CD4-positive, alpha-beta T cell treated with Interleukin-15 for 4 hours (primary cell): ENCODE data around the gene ARID4B.
A peak's percentile ranks its signal among the peaks of the same experiment; 100 is the strongest.
"Not testable (repeated sequence)": the region's sequence is repeated elsewhere in the genome, so short reads cannot be mapped to it uniquely, and the experiment has no call there.

ENCODE experiments used
- DNase-seq: peaks from one replicate; pipeline ENCODE4 v3.0.0-alpha.2; 2020; ENCODE audit warnings: low spot score

ARID4B gene, protein sequence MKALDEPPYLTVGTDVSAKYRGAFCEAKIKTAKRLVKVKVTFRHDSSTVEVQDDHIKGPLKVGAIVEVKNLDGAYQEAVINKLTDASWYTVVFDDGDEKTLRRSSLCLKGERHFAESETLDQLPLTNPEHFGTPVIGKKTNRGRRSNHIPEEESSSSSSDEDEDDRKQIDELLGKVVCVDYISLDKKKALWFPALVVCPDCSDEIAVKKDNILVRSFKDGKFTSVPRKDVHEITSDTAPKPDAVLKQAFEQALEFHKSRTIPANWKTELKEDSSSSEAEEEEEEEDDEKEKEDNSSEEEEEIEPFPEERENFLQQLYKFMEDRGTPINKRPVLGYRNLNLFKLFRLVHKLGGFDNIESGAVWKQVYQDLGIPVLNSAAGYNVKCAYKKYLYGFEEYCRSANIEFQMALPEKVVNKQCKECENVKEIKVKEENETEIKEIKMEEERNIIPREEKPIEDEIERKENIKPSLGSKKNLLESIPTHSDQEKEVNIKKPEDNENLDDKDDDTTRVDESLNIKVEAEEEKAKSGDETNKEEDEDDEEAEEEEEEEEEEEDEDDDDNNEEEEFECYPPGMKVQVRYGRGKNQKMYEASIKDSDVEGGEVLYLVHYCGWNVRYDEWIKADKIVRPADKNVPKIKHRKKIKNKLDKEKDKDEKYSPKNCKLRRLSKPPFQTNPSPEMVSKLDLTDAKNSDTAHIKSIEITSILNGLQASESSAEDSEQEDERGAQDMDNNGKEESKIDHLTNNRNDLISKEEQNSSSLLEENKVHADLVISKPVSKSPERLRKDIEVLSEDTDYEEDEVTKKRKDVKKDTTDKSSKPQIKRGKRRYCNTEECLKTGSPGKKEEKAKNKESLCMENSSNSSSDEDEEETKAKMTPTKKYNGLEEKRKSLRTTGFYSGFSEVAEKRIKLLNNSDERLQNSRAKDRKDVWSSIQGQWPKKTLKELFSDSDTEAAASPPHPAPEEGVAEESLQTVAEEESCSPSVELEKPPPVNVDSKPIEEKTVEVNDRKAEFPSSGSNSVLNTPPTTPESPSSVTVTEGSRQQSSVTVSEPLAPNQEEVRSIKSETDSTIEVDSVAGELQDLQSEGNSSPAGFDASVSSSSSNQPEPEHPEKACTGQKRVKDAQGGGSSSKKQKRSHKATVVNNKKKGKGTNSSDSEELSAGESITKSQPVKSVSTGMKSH (N-terminal part only)

DNA sequence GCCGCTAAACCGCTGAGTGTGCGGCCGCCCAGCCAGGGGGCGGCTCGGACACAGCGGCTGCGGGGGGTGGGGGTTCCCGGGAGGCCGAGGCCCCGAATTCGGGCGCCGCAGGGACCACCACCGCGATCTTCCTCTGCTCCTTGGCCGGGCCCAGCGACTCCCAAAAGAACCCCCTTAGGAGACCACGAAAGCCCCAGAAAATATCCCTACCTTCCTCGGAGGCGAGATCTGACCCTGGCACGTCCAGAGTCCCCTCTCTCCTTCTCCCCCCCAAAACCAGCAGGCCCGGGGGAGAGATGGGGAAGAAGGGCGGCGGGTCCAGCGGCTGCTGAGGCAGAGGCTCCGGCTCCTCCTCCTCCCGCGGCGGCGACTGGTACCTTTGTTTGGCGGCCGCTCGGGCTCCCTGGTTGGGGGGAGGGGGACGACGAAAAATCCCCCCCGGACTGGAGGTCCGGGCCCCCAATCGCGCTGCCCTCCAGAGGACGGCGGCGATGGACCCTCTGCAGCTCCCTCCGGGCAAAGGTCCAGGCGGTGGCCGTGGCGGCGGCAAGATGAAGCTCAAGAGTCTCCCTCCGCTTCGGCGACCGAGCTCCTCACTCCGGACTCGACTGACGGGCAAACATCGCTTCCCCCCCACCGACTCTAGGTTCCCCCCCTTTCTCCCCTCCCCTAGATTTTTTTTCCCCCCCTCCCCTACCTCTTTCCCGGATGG is at the start of gene ARID4B:
Gene ARID4B (minus strand): TSS at position 621 of the 712 bp plus-strand sequence. CDS start 1,260 bp downstream, outside the sequence.
- no peak for DNase-seq

DNA sequence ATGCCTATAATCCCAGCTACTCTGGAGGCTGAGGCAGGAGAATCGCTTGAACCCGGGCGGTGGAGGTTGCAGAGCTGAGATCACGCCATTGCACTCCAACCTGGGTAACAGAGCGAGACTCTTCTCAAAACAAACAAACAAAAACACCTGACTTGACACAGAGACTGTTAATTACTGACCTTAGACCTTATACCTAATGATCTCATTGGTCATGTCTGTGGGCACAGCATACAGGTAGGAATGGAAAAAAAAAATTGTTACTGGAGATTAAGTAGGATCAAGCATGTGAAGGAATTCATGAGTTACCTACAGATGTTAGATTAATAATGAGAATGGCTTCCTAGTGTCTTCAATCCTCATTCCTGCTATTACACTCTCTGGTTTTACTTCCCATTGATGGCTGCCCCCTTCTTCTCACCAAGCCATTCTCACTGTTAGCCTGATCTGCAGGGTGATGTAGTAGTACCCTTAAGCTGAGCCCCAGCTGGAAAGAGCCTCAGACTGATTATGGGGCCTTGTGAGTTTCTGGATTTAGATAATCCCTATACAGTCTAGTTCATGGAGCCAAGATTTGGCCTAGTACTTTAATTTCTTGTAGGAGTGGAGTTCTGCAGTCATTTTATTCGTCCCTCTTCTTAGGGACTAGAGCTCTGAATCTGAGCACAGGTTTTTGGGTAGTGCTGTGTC is 48.1 kb upstream of the ARID4B start:
- no peak for DNase-seq

DNA sequence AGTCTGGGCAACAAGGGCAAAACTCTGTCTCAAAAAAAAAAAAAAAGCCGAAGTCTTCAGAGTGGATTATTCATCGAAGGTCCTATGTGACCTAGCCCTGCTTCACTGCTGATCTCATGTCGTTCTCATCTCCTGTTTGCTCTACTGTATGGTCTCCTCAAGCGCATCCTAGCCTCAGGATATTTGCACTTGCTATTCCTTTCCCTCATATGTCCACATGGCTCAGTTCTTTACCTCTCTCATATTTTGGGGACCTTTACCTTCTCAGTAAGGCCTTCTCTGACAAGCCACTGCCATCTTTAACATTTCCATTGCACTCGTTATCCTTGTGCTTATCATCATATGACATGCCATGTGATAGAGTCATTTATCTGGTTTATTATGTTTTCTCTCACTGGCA is 41.8 kb upstream of the ARID4B start:
- DNase-seq = no peak

DNA sequence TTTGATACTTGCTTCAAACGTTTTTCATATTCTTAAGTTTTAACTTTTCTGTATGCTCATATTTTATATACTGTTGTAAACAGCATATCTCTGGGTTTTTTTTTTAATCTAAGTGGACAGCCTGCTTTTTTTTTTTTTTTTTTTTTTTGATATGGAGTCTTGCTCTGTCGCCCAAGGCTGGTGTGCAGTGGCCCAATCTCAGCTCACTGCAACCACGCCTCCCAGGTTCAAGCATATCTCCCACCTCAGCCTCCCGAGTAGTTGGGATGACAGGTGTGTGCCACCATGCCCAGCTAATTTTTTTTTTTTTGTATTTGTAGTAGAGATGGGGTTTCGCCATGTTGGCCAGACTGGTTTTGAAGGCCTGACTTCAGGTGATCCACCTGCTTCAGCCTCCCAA is 40.4 kb upstream of the ARID4B start:
- no peak for DNase-seq

DNA sequence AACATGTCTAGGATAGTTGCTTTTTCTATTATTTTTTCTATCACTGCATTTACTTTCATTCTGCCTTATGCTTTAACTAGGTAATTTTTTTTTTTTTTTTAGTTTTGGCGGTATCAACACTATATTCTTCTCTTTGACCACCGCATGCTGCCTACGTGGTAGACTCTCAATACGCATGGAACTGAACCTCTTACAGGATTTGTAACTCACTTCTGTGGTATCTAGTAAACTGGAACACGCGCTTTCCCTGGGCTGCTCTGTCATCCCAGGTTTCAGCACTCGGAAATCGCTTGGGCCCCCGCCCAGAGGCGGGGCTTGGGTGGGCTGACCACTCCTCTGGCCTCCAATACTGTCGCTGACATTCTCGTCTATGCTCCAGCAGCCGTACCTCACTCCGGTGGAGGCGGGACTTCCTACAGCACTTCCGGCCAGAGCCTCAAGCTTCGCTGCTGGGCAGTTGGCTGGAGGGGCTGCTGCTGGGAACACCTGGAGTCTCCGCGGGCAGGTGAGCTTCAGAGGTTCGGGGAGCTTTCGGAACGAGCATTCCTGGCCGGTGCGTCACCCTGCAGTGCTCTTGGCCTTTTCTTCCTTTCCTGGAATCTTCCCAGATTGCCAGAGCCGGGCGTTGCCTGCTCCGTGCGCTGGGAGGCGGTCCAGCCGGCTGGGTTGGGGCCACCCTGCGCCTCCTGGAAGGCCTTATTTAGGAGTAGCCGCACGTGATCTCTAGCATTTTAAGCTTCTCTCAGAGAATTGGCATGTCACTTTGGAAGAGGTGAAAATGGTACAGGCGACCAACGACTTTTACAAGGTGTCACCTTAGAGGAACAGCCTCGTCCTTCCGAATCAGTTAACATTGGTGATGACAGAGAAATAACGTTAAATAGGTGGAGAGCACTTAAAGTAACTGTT is 39.3 kb upstream of the ARID4B start, which contains the start of gene TBCE:
Gene TBCE (plus strand): TSS at position 428 of the 909 bp plus-strand sequence. CDS start 12,623 bp downstream, outside the sequence.
- DNase-seq = peak; percentile 80

DNA sequence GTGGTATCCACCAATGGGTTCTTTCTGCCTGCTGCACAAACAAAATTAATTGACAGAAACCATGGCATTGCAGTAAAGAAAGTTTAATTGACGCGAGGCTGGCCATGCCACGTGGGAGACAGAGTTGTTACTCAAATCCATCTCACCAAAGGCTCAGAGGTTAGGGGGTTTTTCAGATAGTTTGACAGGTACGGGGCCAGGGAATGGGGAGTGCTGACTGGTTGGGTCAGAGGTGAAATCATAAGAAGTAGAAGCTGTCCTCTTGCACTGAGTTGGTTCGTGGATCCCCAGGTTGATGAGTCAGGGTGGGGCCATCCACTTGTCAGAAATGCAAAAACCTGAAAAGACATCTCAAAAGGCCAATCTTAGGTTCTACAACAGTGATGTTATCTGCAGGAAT is 38.3 kb upstream of the ARID4B start:
- DNase-seq = peak; percentile 4

DNA sequence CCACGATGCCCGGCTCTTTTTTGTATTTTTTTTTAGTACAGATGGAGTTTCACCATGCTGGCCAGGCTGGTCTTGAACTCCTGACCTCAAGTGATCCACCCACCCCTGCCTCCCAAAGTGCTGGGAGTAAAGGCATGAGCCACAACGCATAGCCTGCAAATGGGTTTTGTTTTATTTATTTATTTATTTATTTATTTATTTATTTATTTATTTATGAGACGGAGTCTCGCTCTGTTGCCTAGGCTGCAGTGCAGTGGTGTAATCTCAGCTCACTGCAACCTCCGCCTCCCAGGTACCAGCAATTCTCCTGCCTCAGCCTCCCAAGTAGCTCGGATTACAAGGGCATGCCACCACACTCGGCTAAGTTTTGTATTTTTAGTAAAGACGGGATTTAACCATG is 36.2 kb upstream of the ARID4B start:
- DNase-seq = not testable (repeated sequence)

DNA sequence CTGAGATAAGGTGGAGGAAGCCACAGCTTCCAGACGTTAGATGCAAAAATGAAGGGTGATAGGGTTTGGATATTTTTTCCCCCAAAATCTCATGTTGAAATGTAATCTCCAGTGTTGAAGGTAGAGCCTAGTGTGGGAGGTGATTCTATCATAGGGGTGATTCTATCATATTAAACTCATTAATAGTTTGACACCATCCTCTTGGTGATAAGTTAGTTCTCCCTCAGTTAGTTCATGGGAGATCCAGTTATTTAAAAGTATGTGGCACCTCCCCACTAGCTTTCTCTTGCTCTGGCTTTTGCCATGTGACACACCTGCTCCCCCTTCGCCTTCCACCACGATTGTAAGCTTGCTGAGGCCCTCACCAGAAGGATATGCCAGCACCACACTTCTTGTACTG is 30.9 kb upstream of the ARID4B start:
- DNase-seq = no peak

DNA sequence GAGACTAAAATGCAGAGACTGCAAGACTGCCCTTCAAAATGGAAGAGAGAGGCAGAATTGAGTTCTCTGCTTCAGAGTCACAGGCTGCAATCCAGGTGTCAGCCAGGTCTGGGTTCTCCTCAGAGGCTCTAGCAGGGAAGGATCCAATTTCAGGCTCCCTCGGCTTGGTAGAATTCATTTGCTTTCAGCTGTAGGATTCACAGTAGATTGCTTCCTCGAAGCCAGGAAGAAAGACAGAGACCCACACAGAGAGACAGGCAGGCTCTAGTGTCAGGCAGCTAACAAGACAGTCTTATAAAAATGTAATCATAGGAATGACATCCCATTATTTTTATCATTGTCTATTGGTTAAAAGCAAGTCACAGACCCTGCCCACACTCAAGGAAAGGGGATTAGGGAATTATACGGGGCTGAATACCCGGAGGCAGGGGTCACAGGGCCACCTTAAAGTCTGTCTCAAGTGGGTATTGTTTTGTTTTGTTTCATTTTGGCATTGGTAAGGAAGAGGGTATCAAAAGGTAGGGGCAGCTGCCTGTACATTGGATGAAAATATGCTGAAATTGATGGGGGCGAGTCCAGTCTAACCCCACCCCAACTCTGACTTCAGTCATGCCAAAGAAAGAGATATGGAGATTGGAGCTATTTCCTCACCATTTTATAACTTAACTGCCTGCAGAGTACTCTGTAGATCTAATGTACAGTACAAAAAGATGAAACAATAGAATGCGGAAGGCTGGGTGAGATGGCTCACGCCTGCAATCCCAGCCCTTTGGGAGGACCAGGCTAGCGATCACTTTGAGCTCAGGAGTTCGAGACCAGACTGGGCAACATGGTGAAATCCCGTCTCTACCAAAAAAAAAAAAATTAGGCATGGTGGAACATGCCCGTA is 29.8 kb upstream of the ARID4B start:
- no peak for DNase-seq

DNA sequence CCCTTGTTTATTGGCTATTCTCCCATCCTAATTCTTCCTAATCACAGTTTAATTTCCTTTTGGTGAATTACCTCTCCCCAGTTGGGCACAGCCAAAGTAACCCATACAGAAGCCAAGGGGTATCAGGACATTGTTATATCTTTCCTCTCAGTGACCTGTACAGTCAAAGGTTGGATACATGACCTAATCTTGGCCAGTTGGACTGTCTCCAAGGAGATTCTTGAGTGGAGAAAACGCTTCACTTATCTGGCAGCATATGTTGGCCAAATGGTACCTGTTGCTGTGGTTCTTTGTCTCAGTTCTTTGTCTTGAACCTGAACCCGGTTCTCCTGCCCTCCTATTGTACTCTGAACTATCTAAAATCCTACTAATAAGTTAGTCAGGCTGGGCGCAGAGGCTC is 23.9 kb upstream of the ARID4B start:
- DNase-seq = no peak

DNA sequence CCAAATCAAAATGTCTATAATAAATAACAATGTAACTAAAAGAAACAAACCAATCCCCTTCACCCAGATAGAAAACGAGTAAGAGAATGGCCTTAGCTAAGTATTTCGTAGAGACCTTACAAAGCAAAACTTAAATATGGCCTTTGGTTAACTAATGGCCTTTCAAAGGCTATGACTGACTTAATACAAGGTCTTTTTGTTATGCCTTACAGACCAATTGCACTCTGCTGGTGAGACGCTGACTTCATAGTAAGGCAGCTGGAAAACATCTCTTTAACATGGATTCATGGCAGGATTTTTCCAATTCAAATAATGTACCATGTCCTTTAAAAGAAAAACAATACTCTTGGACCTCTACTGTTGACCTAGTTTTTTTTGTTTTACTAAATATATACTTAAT is 23.5 kb upstream of the ARID4B start:
- DNase-seq = no peak

DNA sequence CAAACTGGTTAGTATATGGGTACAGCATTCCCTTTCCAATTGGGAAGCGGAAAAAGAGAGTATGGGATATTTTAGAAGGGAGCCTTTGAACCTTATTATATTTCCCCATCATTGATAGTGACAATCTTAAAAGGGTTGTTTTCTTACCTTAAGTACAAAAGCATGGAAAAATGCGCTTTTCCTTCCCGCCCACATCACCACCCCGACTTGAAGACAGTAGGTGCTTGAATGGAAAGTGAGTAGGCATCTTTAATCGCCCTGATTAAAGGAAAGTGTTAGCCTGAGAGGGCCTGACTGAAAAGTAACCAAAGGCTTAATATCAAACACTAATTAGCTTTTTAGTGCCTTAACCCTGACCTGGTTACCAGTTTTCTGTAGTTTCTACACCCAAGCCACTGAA is 15.7 kb upstream of the ARID4B start:
- DNase-seq = no peak

DNA sequence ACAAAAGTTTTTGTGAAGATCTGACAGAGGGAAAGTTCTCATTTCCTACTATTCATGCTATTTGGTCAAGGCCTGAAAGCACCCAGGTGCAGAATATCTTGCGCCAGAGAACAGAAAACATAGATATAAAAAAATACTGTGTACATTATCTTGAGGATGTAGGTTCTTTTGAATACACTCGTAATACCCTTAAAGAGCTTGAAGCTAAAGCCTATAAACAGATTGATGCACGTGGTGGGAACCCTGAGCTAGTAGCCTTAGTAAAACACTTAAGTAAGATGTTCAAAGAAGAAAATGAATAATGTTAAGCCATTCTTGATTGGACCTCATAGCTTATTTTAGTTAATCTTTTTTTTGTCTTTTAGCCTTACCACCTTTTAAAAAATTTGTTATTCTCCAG is 14.5 kb upstream of the ARID4B start:
- DNase-seq = no peak

DNA sequence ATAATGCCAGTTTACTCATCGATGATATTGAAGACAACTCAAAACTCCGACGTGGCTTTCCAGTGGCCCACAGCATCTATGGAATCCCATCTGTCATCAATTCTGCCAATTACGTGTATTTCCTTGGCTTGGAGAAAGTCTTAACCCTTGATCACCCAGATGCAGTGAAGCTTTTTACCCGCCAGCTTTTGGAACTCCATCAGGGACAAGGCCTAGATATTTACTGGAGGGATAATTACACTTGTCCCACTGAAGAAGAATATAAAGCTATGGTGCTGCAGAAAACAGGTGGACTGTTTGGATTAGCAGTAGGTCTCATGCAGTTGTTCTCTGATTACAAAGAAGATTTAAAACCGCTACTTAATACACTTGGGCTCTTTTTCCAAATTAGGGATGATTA is 14.1 kb upstream of the ARID4B start:
- no peak for DNase-seq

DNA sequence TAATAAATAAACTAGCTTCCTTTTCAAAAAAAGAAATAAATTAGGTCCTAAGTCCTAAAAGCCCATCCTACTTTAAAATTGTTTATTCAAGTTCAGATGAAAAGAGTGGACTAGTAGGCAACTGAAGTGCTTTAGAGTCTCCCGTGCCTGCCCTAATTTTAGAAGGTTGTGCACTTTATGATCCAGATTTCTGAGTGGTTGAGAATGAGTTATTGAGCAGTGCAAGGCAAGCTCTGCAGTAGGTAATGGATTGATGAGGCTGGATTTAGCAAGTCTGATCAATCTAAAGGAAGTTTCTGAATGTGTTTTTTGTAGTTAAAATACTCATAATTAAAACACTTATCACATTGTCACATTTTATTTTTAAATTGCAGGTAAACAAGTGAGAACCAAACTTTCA is 13.4 kb upstream of the ARID4B start:
- DNase-seq = no peak

DNA sequence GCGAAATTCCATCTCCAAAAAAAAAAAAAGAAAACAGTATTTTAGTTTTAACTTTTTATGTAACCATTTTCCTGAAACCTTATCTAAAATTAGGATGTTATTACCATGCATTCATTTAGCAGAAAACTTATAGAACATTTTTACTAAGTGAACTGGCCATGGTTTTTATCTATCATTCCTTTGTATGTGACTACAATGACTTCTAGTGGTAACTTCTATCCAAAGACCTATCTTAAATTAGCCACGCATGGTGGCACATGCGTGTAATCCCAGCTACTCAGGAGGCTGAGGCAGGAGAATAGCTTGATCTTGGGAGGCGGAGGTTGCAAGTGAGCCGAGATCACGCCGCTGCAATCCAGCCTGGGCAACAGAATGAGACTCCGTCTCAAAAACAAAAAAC is 11.8 kb upstream of the ARID4B start:
- no peak for DNase-seq

DNA sequence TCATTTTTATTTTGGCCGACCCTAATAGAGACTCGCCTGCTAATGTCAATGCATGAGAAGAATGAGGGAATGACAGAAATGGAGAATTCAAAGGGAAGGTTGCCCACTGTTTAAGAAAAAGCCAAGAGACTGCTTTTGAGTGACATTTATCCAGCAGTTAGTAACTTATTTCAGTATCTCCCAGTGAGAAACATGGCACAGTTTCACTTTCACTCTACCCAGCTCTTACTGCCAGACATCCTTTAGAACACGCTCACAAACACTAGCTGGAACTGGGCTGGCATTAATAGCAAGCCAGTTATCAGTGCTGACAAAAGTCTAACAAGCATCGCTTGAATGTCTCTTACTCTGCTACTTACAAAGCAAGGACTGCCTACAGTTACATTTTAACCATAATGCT is 8.9 kb upstream of the ARID4B start:
- peak; percentile 54 for DNase-seq

DNA sequence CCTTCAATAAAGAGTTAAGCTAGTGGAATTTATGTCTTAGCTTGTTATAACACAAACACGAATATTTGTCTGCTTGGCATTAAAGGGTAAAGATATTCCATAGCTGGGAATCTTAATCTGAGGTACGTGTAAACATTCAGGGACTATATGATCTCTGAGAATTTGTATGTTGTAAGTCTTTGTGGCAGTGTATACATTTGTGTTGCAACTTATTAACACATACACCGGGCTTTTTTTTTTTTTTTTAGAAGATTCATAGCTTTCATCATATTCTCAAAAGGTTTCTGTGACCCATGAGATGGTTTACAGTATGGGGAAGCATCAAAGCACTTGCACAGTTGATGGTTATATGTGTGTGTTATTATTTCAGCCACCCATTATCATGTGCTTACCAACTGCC is 3.4 kb upstream of the ARID4B start:
- DNase-seq = no peak

DNA sequence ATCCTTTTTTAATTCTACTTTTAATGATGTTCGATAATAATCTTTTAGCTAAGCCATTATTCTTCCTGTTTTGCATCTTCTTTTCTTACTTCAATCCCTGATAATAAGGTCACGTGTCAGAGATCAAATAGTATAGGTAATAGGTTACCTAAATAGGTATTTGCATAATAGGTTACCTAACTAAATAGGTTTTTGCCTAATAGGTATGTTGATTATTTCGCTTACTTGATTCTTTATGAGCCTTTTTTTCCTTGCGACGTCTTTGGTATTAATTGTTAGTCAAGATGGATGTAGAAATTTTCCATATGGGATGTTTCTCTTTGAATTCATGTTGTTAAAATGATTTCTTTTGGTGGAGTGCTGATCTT is 2.9 kb upstream of the ARID4B start:
- no peak for DNase-seq
